Activated T-cell treated with anti-CD3 and anti-CD28 coated beads, Interleukin-2, amount 50 U/mL, for 4 hours (primary cell): ENCODE measurements around the gene TFR2. TPM values are rescaled to one million over a fixed set of nuclear protein-coding genes. Genes with fewer than 3 reads are reported as not detected.
A peak's percentile ranks its signal among the peaks of the same experiment; 100 is the strongest.

Experiments
- ATAC-seq, 2 donors: fragments of 200-7000 bp; cut with Tn5 transposase; one replicate each; pipeline ENCODE4 v1.10.0; 2021
- DNase-seq: peaks from one replicate; pipeline ENCODE4 v3.0.0-alpha.2; 2020
- H3K27me3 Mint-ChIP-seq: one replicate; pipeline ENCODE4 v1.8.0; 2021; ENCODE audit warnings: low read depth, mixed read lengths
- H3K36me3 Mint-ChIP-seq: one replicate; pipeline ENCODE4 v1.8.0; 2022; ENCODE audit warnings: mixed read lengths; ENCODE audit not compliant: insufficient read depth
- H3K4me1 Mint-ChIP-seq: one replicate; pipeline ENCODE4 v1.8.0; 2021; ENCODE audit warnings: low read depth, mixed read lengths
- H3K4me3 Mint-ChIP-seq: one replicate; pipeline ENCODE4 v1.8.0; 2021; ENCODE audit warnings: mild to moderate bottlenecking, moderate library complexity, mixed read lengths
- H3K9me3 Mint-ChIP-seq: one replicate; pipeline ENCODE4 v1.8.0; 2021; ENCODE audit warnings: mixed read lengths
- total RNA-seq, 3 donors: library from RNA; stranded (reverse); gene quantifications; one replicate each; pipeline ENCODE4 v1.2.1, GENCODE V29; 2021

TFR2 gene
- total RNA-seq, 3 donors from 2014 or later: 11.8 to 16.1 (median 15.4) TPM

GRCh38 chr7:100614308-100614861 lies 27.0 kb downstream of the TFR2 start:
- no peaks in the 10 kb centered on the region for H3K9me3 Mint-ChIP-seq
- H3K36me3 Mint-ChIP-seq: peaks cover 2% of the 10 kb centered on the region
- no peak overlapping the region for H3K4me3 Mint-ChIP-seq
- ATAC-seq: no peak
- H3K27me3 Mint-ChIP-seq: no peaks in the 10 kb centered on the region
- peaks cover 14% of the 10 kb centered on the region for H3K4me1 Mint-ChIP-seq
- DNase-seq: no peak

- ATAC-seq (no peak), DNase-seq (no peak)
- Mint-ChIP-seq H3K4me3 (peak overlapping the region; percentile 81), H3K4me1 (peaks cover 14% of the 10 kb centered on the region), H3K36me3 (peaks cover 2% of the 10 kb centered on the region), H3K9me3 (no peaks in the 10 kb centered on the region), H3K27me3 (no peaks in the 10 kb centered on the region)
Measured at GRCh38 chr7:100613412-100614175, 27.8 kb downstream of the TFR2 start.

DNA sequence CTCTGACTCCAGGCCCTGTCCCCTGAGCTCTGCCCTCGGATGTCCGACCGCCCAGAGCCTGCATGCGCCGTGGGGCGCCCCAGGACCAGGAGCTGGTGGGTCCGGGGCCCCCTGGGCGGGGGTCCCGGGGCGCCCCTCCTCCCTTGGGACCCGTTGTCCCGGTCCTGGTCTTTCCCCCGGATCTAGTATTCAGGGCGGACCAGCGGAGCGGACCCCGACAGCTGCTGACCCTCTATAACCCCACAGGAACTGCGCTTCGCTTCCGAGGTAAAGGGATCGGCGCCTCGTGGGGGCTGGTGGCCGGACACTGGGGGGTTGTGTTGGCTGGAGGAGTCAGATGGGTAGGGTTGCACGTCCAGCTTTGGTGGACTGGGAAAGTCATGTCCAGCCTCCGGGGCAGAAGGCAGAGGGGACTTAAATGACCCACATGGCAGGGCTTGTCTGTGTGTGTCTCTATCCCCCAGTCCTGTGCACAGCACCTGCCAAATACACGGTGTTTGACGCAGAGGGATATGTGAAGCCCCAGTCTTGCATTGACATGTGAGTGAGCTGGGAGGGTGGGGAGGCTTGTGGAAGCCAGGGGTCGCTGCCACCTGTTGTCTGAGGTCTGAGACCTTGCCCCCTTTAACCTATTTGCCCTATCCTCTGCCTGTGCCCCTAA lies 28.5 kb downstream of the TFR2 start:
- DNase-seq: peak; percentile 21
- H3K36me3 Mint-ChIP-seq: peaks cover 2% of the 10 kb centered on the region
- peak overlapping the region; percentile 95 for H3K4me3 Mint-ChIP-seq
- peaks cover 14% of the 10 kb centered on the region for H3K4me1 Mint-ChIP-seq
- H3K9me3 Mint-ChIP-seq: no peaks in the 10 kb centered on the region
- ATAC-seq: no peak
- H3K27me3 Mint-ChIP-seq: no peaks in the 10 kb centered on the region

DNA sequence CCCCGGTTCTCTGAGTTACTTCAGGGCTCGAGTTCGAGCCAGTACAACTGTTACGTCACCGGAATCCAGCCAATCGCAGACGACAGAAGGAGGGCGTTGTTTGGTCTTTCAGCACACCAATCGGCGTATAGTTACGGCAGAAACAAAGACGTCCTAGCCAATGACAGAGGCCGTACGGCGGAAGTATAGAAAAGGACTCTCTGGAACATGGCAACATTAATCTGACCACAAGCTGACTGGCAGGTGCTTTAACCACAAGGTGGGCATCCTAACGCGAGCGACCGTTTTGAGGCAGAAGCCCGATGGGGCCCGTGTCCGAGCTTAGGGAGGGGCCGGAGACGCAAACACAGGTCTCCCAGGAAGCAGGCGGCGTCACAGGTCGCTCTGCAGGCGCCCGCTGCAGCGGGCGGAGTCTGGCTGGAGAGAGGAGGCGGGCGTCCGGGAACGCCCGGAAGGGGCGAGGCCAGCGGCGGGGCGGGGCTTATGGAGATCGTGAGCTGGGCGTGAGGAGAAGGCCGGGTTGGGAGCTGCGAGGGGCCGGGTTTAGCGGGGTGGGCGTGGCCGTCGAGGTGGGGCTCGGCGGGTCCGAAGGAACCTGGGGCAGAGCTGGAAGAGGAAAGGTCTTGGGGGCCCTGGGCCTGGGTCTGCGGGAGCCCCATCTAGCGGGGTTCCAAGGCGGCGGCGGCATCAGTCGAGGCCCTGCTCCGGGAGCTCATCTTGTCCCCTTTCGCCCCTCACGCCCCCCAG lies 29.2 kb downstream of the TFR2 start, which contains the start of gene MOSPD3:
Gene MOSPD3, plus strand, starts transcription at position 558 of the 747 bp plus-strand sequence. CDS start 252 bp downstream, outside the sequence.
- Mint-ChIP-seq H3K4me3 (peak within 1 kb of the TSS; percentile 95), H3K4me1 (peaks cover 14% of the 10 kb centered on the region), H3K36me3 (peaks cover 2% of the 10 kb centered on the region), H3K9me3 (no peaks in the 10 kb centered on the region), H3K27me3 (no peaks in the 10 kb centered on the region)
- peak; percentile 98 for DNase-seq
- peak; percentile 94 to 97 for ATAC-seq

GRCh38 chr7:100609958-100610357 lies 31.4 kb downstream of the TFR2 start:
- Mint-ChIP-seq H3K27me3 (no peaks in the 10 kb centered on the region), H3K9me3 (no peaks in the 10 kb centered on the region), H3K36me3 (peaks cover 2% of the 10 kb centered on the region), H3K4me1 (peaks cover 20% of the 10 kb centered on the region), H3K4me3 (peak overlapping the region; percentile 2)
- ATAC-seq (no peak), DNase-seq (no peak)

- Mint-ChIP-seq H3K4me1 (peaks cover 15% of the 10 kb centered on the region), H3K4me3 (peak overlapping the region; percentile 16), H3K36me3 (no peaks in the 10 kb centered on the region), H3K27me3 (no peaks in the 10 kb centered on the region), H3K9me3 (no peaks in the 10 kb centered on the region)
- DNase-seq (no peak), ATAC-seq (no peak)
Measured at GRCh38 chr7:100607111-100607510, 34.2 kb downstream of the TFR2 start.

DNA sequence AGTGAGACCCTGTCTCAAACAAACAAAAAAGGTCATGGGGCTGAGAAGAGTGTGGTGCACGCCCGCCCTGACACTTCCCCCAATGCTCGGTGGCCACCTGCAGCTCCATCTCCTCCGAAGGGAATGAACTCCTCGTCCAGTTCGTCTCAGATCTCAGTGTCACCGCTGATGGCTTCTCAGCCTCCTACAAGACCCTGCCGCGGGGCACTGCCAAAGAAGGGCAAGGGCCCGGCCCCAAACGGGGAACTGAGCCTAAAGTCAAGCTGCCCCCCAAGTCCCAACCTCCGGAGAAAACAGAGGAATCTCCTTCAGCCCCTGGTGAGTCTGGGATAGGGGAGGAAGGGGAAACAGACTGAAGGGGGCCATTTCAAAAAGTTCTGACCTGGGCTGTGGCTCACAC lies 35.0 kb downstream of the TFR2 start:
- Mint-ChIP-seq H3K27me3 (no peaks in the 10 kb centered on the region), H3K9me3 (no peaks in the 10 kb centered on the region), H3K4me1 (peaks cover 15% of the 10 kb centered on the region), H3K36me3 (no peaks in the 10 kb centered on the region), H3K4me3 (no peak overlapping the region)
- DNase-seq (no peak), ATAC-seq (no peak)

- H3K36me3 Mint-ChIP-seq: no peaks in the 10 kb centered on the region
- DNase-seq: no peak
- H3K4me1 Mint-ChIP-seq: peaks cover 15% of the 10 kb centered on the region
- H3K4me3 Mint-ChIP-seq: peak overlapping the region; percentile 76
- peak; percentile 17 to 31 for ATAC-seq
- H3K27me3 Mint-ChIP-seq: no peaks in the 10 kb centered on the region
- H3K9me3 Mint-ChIP-seq: no peaks in the 10 kb centered on the region
Measured at GRCh38 chr7:100604976-100605911, 36.1 kb downstream of the TFR2 start.

GRCh38 chr7:100604028-100604975 lies 37.0 kb downstream of the TFR2 start:
- Mint-ChIP-seq H3K4me1 (peaks cover 15% of the 10 kb centered on the region), H3K27me3 (no peaks in the 10 kb centered on the region), H3K36me3 (no peaks in the 10 kb centered on the region), H3K4me3 (peak overlapping the region; percentile 78), H3K9me3 (no peaks in the 10 kb centered on the region)
- ATAC-seq (peak; percentile 73 to 76), DNase-seq (peak; percentile 60)

GRCh38 chr7:100603726-100604027 lies 37.7 kb downstream of the TFR2 start:
- no peaks in the 10 kb centered on the region for H3K36me3 Mint-ChIP-seq
- peaks cover 15% of the 10 kb centered on the region for H3K4me1 Mint-ChIP-seq
- peak overlapping the region; percentile 78 for H3K4me3 Mint-ChIP-seq
- DNase-seq: no peak
- ATAC-seq: no peak
- no peaks in the 10 kb centered on the region for H3K9me3 Mint-ChIP-seq
- no peaks in the 10 kb centered on the region for H3K27me3 Mint-ChIP-seq

DNA sequence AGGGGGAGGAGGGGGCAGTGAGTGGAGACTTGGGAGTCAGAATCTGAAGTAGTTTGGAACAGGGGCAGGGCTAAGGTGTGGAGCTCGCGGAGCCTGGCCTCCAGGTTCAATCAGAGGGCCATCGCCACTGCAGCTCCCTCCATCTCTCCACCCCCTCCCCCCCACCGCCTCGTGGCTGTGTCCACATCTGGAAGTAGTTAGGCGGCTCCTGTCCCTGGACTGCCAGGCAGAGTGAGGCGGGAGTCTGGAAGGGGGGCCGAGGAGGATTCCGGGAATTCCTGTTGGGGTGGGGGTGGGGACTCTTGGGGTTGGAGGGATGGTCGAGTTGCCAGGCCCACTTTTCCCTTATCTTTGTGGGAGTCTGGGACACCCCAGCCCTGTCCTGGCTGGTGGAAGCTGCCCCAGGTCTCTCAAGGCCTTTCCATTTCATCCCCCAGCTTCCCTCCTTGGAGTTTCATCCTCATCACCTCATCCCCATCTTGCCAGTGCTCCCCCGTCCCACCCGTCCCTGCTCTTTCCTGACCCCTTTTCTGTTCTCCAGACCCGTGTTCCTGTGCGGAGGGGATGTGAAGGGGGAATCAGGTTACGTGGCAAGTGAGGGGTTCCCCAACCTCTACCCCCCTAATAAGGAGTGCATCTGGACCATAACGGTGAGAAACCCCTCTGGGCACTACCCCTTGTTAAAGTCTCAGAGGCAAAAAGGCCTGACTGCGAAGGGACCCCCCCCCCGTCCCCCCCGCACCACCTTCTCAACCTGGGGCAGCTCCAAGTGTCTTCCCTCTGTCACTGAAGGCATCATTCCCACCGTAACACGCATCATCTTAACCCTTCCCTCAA lies 38.2 kb downstream of the TFR2 start:
- no peak for ATAC-seq
- DNase-seq: no peak
- H3K27me3 Mint-ChIP-seq: no peaks in the 10 kb centered on the region
- no peaks in the 10 kb centered on the region for H3K36me3 Mint-ChIP-seq
- H3K4me1 Mint-ChIP-seq: peaks cover 15% of the 10 kb centered on the region
- peak overlapping the region; percentile 78 for H3K4me3 Mint-ChIP-seq
- H3K9me3 Mint-ChIP-seq: no peaks in the 10 kb centered on the region

GRCh38 chr7:100600730-100601038 lies 40.7 kb downstream of the TFR2 start:
- ATAC-seq (no peak), DNase-seq (no peak)
- H3K9me3 Mint-ChIP-seq: no peaks in the 10 kb centered on the region
- H3K4me1 Mint-ChIP-seq: peaks cover 14% of the 10 kb centered on the region
- H3K27me3 Mint-ChIP-seq: no peaks in the 10 kb centered on the region
- no peak overlapping the region for H3K4me3 Mint-ChIP-seq
- H3K36me3 Mint-ChIP-seq: no peaks in the 10 kb centered on the region
